GM12801 (cell line): Measurements from ENCODE around the gene TPK1.

Source experiments
- CTCF ChIP-seq: IDR thresholded peaks from one replicate; pipeline ENCODE4 v1.5.1; 2011; ENCODE audit warnings: control low read depth; ENCODE audit not compliant: insufficient read length; ENCODE audit errors: extremely low read depth

The TPK1 gene

GRCh38 chr7:144835155-144835611 is 670 bp downstream of the TPK1 start:
- no peak for TF ChIP-seq CTCF

GRCh38 chr7:144834641-144835144 is 1.2 kb downstream of the TPK1 start:
- TF ChIP-seq CTCF = no peak

GRCh38 chr7:144830811-144831210 is 5.0 kb downstream of the TPK1 start:
- TF ChIP-seq CTCF = no peak

GRCh38 chr7:144830024-144830785 is 5.6 kb downstream of the TPK1 start:
- no peak for TF ChIP-seq CTCF

GRCh38 chr7:144827621-144828020 is 8.2 kb downstream of the TPK1 start:
- no peak for TF ChIP-seq CTCF

GRCh38 chr7:144826208-144826607 is 9.6 kb downstream of the TPK1 start:
- TF ChIP-seq CTCF = no peak

GRCh38 chr7:144824360-144824759 is 11.5 kb downstream of the TPK1 start:
- no peak for TF ChIP-seq CTCF
